AG04450 (cell line): ENCODE data around the gene RAET1L. TPM values are rescaled to one million over a fixed set of nuclear protein-coding genes. Genes with fewer than 3 reads are reported as not detected.

Experiments used
- polyA plus RNA-seq: library from polyadenylated mRNA; depleted of rRNA; stranded (reverse); fragments of >200 nt; gene quantifications from 2 replicates; pipeline ENCODE4 v1.2.3, GENCODE V29; 2011; rRNA removed

RAET1L gene
- polyA plus RNA-seq, 1 experiment: not detected

Other genes with a start within 250 kb of the RAET1L start
- 64.3 and 71.0 TPM in 2 replicates for gene LRP11, start 161.2 kb downstream of the RAET1L start, polyA plus RNA-seq
- gene RAET1E, start 127.4 kb downstream of the RAET1L start, polyA plus RNA-seq: not detected in 2 replicates
- 3.0 TPM in 2 replicates for gene RAET1G, start 102.4 kb downstream of the RAET1L start, polyA plus RNA-seq
- 6.3 and 7.9 TPM in 2 replicates for gene ULBP2, start 83.5 kb downstream of the RAET1L start, polyA plus RNA-seq
- gene ULBP1, start 61.6 kb downstream of the RAET1L start, polyA plus RNA-seq: 2.6 and 2.8 TPM in 2 replicates
- 13.1 and 16.0 TPM in 2 replicates for gene ULBP3, start 43.6 kb upstream of the RAET1L start, polyA plus RNA-seq
- gene PPP1R14C, start 117.5 kb upstream of the RAET1L start, polyA plus RNA-seq: not detected in 2 replicates